SK-N-DZ (cell line): ENCODE data around the gene CATSPERD.
"Not testable (repeated sequence)": the region's sequence is repeated elsewhere in the genome, so short reads cannot be mapped to it uniquely, and the experiment has no call there.

Experiments used
- DNase-seq: peaks from one replicate; pipeline ENCODE4 v3.0.0-alpha.2; 2015; ENCODE audit warnings: low spot score

The CATSPERD gene

GRCh38 chr19:5719274-5719960 is 1.0 kb upstream of the CATSPERD start:
- no peak for DNase-seq

- DNase-seq: no peak
Measured at GRCh38 chr19:5727453-5728050, 7.1 kb downstream of the CATSPERD start.

- not testable (repeated sequence) for DNase-seq
Measured at GRCh38 chr19:5733172-5733571, 12.7 kb downstream of the CATSPERD start.

GRCh38 chr19:5738423-5738822 is 18.0 kb downstream of the CATSPERD start:
- DNase-seq: no peak

- no peak for DNase-seq
Measured at GRCh38 chr19:5742051-5742450, 21.6 kb downstream of the CATSPERD start.

GRCh38 chr19:5743630-5744029 is 23.2 kb downstream of the CATSPERD start:
- DNase-seq: no peak

- DNase-seq: not testable (repeated sequence)
Measured at GRCh38 chr19:5744999-5745398, 24.6 kb downstream of the CATSPERD start.

- not testable (repeated sequence) for DNase-seq
Measured at GRCh38 chr19:5748920-5749319, 28.5 kb downstream of the CATSPERD start.

GRCh38 chr19:5749505-5749904 is 29.1 kb downstream of the CATSPERD start:
- no peak for DNase-seq

- no peak for DNase-seq
Measured at GRCh38 chr19:5751709-5752108, 31.3 kb downstream of the CATSPERD start.

- DNase-seq: no peak
Measured at GRCh38 chr19:5753743-5754142, 33.3 kb downstream of the CATSPERD start.

- no peak for DNase-seq
Measured at GRCh38 chr19:5762608-5763217, 42.3 kb downstream of the CATSPERD start.

GRCh38 chr19:5765220-5765619 is 44.8 kb downstream of the CATSPERD start:
- DNase-seq: no peak

- no peak for DNase-seq
Measured at GRCh38 chr19:5767949-5768348, 47.5 kb downstream of the CATSPERD start.

- DNase-seq: no peak
Measured at GRCh38 chr19:5772416-5772815, 52.0 kb downstream of the CATSPERD start.

GRCh38 chr19:5773276-5773675 is 52.8 kb downstream of the CATSPERD start:
- no peak for DNase-seq

GRCh38 chr19:5774921-5775320 is 54.5 kb downstream of the CATSPERD start:
- no peak for DNase-seq

- DNase-seq: no peak
Measured at GRCh38 chr19:5775668-5776309, 55.4 kb downstream of the CATSPERD start.

- no peak for DNase-seq
Measured at GRCh38 chr19:5778402-5778801, 58.0 kb downstream of the CATSPERD start.

- DNase-seq: not testable (repeated sequence)
Measured at GRCh38 chr19:5780916-5781315, 60.5 kb downstream of the CATSPERD start.

GRCh38 chr19:5782322-5782721 is 61.9 kb downstream of the CATSPERD start:
- DNase-seq: no peak
